GM19193 (cell line): ENCODE results near the gene MYRIP.

Experiments
- POLR2A ChIP-seq: IDR thresholded peaks from 4 replicates; pipeline ENCODE4 v1.6.1; 2011; ENCODE audit not compliant: insufficient read depth, insufficient read length; ENCODE audit errors: extremely low read depth

Gene MYRIP

DNA sequence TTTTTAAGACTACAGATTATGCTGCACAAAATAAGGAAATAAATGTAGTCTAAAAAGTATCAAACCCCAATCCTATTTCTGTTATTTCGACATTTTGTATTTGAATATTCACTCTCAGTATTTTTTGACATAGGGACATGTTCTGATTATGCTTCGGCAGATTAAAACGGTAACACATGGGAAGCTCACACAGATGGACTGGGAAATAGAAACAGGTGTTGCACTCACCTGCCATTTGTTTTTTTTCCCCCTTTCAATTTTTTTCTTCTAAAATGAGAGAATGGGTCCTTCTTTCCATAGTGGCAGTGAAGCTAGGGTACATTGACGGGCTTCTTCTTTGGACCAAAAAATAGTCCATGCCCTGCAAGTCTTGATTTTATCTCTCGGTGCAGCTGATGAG is 163.1 kb downstream of the MYRIP start:
- TF ChIP-seq POLR2A = no peak

DNA sequence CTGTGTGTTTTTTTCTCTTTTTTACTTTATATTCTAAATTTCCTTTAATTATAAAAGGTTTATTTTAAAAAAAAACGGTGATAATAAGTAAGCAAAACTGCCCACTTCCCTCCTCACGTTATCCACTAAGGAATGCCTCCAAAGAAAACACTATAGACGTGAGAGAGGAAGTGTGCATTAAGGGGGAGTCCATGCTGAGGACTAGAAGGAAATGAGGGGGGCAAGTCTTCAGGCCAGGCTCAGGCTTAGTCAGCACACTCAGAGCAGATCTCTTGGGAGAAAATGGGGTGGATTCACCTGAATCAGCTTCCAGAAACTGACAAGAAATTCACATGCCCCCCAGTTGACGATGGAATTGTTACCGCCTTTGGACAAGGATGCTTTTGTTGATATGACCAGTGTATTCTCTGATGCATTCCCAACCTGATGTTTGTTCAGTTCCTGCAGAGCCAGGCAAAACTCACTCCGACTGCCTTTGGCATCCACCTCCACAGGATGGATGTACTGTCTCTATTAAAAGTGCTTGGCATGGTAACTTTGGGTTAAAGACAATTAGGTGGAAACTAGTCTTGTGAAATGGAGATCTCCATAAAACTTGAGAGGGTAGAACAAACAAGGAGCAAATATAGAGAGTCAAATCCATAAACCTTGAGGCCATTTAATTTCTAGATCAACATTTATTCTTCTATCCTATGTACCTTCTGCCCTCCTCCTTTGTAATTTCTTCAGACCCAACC is 167.8 kb downstream of the MYRIP start:
- TF ChIP-seq POLR2A = no peak

DNA sequence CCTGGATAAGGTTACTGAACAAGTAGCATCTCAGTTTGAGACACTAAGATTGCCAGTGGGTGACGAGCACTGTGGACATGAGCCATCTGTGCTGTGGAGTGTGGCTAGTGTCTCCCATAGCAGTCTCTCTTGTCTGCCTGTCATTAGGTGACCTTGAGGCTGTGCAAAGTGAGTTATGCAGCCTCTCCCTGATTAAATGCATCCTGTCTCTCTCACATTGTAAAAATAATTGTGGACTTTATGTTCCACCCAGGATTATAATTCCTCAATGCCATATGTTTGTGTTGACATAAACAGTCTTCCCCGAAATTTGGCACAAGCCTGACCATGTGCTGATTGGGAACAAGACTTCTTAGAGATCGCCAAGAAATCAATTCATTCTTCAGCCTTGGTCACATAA is 168.9 kb downstream of the MYRIP start:
- no peak for TF ChIP-seq POLR2A

DNA sequence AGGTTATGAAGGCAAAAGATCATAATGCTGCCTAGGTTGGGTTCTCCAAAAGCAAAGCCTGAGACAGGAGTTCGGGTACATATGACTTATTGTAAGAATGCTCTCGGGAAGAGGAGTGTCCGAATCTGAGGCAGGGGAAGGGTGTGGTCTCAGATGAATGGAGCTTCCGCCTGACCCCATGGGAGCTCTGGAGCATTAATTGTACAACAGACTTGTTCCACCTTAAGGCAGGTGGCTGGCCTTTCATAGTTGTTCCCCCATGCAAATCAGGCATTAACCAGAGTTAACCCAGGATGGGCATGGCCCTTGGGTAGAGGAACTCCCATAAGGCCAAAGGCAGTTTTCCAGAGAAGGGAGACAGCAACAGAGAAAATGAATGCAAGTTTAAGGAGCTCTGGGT is 170.6 kb downstream of the MYRIP start:
- TF ChIP-seq POLR2A = no peak

DNA sequence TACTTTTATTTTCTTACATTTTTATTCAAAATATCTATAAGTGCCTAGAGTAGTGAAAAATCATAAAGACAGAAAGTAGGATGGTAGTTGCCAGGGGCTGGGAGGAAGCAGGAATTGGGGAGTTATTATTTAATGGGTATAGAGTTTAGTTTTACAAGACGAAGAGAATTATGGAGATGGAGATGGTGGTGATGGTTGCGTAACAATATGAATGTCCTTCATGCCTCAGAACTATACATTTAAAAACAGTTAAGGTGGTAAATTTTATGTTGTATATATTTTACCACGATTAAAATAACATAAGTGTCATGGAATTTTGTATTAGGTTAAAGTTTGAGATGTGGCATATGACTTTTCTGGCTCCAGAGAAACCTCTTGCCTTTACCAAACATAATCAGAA is 171.4 kb downstream of the MYRIP start:
- TF ChIP-seq POLR2A = no peak

- TF ChIP-seq POLR2A = no peak
These were observed 172.3 kb downstream of the MYRIP start for GRCh38 chr3:39981547-39982184.

DNA sequence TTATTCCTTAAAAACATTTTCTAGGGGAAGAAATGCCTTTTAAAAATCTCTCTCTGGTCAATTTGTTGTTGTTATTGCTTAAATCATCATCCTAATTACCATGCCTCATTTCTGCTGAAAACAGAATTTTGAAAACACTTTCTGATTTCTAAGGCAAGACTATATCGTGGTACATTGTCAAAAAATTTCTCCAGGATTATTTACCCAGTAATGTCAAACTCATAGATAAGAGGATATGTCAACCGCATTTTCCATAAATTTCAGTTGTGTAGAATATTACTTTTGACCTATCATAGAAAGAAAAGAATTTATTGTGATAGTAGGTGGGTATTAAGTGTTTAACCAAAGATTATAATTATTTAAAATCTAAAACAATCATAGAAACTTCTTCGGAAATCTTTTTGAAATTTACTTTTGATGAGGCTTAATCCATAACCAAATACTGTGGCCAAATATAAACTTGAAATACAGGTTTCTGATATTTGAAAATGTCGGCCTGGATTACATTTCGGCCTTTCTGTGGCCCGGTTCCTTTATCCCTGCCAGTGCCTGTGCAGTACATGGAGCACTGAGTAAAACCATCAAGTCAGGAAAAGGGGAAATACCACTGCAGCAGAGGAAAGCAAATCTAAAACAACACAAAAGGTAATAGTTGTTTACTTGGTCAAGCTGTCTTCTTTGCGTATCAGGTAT is 173.4 kb downstream of the MYRIP start:
- TF ChIP-seq POLR2A = no peak

DNA sequence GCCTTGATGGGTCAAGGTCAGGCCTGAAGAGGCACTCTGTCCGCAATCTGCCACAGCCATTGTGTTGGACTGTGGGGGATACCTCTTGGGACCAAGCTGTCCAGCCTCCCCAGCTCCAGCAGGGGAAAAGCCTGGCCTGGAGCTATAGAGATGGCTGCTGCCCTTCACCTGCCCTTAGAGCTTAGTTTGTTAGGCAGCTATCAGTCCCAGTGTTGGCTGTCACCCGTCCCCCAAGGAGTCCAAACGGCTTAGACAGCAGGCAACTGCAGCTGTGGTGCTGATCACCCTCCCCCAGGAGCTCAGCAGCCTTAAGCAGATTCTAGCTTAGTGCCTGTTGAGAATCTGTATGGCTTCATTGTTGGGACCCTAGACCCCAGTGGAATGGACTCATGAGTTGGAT is 180.3 kb downstream of the MYRIP start:
- TF ChIP-seq POLR2A = no peak

- TF ChIP-seq POLR2A = no peak
These were observed 181.1 kb downstream of the MYRIP start for GRCh38 chr3:39990532-39990931.

DNA sequence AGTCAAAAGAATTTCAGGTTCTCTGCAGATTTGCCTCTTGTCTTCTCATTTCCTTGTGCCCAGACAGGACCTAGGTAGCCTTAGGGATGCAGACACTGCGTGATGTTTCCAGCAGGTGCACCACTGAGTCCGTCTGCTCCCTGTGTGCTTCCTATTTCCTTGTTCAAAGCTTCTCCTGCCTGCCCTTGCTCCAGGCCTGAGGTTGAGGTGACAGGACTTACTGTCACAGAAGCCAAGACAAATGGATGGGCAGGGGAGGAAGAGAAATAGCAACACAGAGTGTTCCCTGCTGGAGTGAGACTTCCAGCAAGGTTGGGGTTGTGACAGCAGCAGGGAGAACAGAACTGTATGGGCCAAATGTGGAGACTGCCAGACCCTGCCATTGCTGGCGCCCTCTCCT is 199.4 kb downstream of the MYRIP start:
- no peak for TF ChIP-seq POLR2A

GRCh38 chr3:40009991-40010390 is 200.6 kb downstream of the MYRIP start:
- TF ChIP-seq POLR2A = no peak

- no peak for TF ChIP-seq POLR2A
These were observed 203.0 kb downstream of the MYRIP start for GRCh38 chr3:40012381-40012780.

DNA sequence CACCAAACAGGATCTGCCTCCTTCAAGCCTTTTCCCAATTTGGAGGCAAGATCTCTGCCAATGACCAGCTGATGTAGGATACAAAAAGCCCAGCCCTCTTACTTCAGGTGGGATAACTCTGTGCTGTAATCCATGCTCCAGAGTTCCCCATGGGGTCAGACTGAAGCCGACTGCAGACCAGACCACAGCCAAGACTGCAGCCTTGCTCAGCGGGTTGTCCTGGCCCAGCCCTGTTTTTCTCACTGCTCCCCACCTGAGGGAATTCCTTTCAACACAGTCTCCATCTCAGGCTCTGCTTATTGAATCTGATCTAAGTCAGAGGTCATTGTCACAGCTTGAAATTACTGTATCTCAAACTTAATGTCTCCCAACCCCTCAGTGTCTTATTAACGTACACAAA is 207.0 kb downstream of the MYRIP start:
- TF ChIP-seq POLR2A = no peak

DNA sequence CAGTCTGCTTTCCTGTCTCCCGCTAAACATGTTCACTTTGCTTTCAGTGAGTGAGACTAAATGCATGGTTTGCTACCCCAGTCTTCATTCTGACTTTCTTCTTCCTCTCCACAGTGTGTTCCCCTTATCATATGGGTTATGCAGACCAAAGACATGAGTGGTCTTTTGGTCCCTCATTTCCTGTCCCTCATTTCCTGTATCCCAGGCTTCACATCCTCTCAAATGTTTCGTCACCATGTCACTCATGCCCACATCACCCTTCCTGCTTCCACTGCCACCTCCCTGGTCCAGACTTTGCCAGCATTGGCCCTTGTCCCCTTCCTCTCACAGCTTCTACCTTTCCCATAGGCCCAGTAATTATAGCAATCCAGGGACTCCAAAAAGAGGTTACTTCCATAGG is 209.0 kb downstream of the MYRIP start:
- no peak for TF ChIP-seq POLR2A

GRCh38 chr3:40019376-40019775 is 210.0 kb downstream of the MYRIP start:
- TF ChIP-seq POLR2A = no peak

DNA sequence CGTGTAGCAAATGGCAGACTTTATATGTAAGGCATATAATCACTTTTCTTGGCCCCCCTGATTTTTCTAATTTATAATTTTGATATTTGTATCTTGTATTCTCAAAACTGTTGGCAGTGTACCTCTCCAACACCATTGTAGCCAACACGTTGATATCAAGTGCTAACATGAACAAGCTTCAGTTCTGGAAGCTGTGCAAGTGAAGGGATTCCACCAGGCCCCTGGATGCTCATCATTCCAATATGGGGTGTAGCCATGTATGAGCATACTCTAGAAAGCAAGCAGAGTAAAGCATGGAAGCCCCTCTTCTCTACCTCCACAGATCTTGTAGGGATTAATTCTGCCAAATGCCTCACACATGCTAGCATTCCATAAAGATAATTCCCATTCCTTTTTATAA is 211.3 kb downstream of the MYRIP start:
- TF ChIP-seq POLR2A = no peak
